GM12875 (cell line): ENCODE measurements around the gene FTCDNL1.

ENCODE experiments used
- H3K4me3 ChIP-seq: one replicate; pipeline ENCODE4 v1.5.1; 2011; ENCODE audit warnings: low read depth, low read length, control low read depth
- TF ChIP-seq, protein P1 (sequence below): IDR thresholded peaks from 2 replicates; pipeline ENCODE4 v1.5.1; 2011; ENCODE audit warnings: low read depth, mild to moderate bottlenecking, control low read depth, inconsistent platforms, low read length, moderate library complexity, borderline replicate concordance; ENCODE audit not compliant: insufficient read depth

Gene FTCDNL1

DNA sequence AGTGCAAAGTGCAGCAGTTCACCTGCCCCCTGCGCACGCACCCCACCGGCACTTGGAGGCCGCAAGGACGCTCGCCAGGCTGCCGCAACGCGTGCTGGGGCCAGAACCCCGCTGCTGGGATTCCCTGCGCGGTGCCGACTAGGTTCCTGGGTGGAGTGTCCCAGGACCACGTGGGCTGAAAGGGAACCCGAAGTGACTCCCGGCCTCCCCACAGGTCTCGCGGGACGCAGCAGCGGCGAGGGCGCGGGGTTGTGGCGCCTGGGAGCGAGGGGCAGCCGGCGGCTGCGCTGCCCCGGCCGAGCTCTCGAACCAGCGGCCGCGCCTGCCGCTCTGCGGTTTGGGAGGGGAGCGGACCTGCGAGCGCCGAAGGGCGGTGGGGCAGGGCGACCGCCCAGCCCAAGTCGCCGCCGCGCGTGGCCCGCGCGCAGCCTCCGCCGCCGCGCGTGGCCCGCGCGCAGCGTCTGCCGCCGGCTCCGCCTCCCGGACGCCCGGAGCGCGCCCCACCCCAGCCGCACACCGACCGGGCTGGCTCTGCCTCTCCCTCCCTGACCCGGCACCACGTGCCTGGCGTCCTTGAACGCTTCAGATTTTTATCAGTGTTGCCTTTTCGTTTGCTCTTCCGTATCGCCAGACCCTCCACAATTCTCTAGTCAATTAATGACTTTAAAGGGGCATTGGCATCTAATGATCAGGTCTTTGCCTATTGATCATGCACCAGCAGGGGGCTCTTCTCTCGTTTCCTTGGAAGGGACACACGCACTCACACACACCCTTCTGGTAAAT is at the start of gene FTCDNL1:
FTCDNL1 (minus strand) TSS at position 475 of the 783 bp plus-strand sequence. CDS start 2,230 bp downstream, outside the sequence.
- peak within 1 kb of the TSS; percentile 73 for H3K4me3 ChIP-seq
- TF ChIP-seq, protein P1, sequence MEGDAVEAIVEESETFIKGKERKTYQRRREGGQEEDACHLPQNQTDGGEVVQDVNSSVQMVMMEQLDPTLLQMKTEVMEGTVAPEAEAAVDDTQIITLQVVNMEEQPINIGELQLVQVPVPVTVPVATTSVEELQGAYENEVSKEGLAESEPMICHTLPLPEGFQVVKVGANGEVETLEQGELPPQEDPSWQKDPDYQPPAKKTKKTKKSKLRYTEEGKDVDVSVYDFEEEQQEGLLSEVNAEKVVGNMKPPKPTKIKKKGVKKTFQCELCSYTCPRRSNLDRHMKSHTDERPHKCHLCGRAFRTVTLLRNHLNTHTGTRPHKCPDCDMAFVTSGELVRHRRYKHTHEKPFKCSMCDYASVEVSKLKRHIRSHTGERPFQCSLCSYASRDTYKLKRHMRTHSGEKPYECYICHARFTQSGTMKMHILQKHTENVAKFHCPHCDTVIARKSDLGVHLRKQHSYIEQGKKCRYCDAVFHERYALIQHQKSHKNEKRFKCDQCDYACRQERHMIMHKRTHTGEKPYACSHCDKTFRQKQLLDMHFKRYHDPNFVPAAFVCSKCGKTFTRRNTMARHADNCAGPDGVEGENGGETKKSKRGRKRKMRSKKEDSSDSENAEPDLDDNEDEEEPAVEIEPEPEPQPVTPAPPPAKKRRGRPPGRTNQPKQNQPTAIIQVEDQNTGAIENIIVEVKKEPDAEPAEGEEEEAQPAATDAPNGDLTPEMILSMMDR, result peak; percentile 66

DNA sequence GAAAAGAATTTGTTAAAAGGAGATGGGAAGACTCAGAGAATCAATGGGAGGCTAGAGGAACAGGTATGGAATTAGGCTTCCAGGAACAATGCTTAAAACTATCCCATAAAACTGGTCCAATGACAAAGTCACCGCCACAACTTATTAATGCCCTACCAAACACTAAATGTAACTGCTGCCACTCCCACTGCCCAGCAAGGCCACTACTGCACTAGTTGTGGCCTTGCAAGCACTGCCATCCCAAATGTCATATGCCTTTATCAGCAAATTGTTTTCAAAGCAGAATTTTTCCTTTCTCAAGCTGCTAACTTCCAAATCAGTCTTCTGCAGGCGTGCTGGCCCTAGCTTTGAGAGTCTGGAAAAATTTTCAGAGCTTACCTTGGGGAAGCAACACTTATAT is 45.6 kb upstream of the FTCDNL1 start:
- H3K4me3 ChIP-seq, result no peak overlapping the region
- TF ChIP-seq, protein P1, result no peak

DNA sequence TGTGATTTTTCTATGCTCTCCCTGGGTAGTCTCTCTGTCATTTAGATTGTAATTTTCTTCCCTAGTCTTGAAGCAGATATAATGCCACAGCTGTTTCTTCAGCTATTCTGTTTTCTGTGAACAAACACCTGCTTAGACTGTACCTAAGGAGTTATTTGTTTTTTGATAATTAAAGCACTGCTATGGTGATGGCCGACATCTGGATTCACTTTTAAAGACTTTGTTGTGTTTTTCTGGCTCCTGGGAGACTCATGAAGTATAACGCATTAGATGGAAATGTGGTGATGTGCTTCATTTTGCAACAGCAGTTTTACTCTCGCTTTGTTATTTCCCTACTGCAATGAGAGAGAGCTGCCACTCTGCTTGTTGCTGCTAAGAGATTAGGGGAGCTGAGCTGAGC is 44.4 kb upstream of the FTCDNL1 start:
- TF ChIP-seq, protein P1, result no peak
- H3K4me3 ChIP-seq, result no peak overlapping the region

DNA sequence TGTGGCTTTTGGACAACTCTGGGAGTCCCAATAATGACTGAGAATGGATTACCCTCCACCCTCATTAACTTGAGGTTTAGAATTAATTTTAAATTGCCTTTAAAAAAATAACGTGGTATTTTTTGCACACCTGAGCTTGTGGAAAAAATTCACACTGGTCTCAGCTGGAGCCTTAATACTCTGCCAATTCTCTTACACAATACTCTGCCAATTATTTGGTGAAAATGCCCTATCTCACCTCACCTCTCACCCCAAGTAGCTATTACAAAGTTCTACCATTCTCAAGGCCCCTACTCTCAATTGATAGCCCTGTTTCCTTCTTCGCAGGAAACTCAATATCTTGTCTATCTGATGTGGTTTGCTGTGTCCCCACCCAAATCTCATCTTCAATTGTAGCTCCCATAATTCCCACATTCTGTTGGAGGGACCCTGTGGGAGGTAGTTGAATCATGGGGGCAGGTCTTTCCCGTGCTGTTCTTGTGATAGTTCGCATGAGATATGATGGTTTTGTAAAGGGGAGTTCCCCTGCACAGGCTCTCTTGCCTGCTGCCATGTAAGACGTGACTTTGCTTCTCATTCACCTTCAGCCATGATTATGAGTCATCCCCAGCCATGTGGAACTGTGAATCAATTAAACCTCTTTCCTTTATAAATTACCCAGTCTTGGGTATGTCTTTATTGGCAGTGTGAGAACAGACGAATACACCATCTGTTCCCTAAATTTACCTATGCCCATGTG is 32.7 kb upstream of the FTCDNL1 start:
- TF ChIP-seq, protein P1, result no peak
- no peak overlapping the region for H3K4me3 ChIP-seq

DNA sequence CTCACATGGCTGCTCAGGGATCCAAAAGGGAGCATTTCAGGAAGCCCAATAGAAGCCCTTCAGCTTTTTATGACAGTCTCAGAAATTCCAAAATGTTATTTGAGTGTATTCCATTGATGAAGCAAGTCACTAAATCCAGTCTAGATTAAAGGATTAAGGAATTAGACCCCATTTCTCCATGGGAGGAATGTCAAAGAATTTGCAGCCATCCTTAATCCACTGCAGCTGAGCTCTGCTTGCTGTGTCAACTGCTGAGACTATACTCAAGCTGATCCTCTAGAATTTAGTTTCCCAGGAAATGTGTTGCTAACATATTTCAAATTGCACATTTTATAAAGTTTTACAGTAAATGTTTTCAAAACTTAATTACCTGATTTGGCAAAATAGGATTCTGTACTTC is 31.7 kb upstream of the FTCDNL1 start:
- H3K4me3 ChIP-seq, result no peak overlapping the region
- TF ChIP-seq, protein P1, result no peak

DNA sequence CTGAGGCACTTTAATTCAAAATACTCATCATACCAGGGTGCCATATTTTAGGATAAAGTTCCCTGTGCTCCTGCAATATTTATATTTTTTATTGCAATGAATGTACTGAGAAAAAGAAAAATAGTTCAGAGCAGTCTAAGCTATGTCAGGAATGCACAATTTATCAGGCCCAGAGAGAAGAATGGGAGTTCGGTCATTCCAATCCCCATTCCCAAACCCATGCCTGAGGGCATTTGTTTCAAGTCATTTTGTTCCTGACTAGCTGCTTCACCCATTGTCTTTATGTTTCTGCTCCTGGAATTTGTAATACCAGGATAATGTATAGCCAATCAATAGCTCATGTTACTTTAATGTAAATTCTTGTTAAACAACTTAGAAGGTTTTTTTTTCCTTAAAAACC is 24.4 kb upstream of the FTCDNL1 start:
- no peak overlapping the region for H3K4me3 ChIP-seq
- TF ChIP-seq, protein P1, result no peak

DNA sequence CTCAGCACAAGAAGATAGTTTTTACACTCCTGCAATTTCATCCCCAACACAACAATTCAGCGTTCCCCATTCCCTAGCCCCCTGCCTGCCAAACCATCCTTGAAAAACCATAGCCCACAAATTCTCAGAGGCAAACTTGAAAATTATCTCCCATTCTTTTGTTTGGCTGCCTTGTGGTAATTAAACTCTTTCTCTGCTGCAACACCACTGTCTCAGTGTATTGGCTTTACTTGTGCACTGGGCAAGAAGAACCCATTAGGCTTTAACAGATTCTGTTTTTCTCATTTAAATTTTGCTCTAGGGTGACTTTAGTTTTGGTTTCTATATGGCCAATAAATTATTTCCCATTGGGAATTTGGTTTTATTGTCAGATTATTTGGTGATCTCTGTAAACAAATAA is 23.2 kb upstream of the FTCDNL1 start:
- TF ChIP-seq, protein P1, result no peak
- no peak overlapping the region for H3K4me3 ChIP-seq
